ENCODE data around the gene ACSM2A. TPM values are rescaled to one million over a fixed set of nuclear protein-coding genes. Genes with fewer than 3 reads are reported as not detected.
"Not testable (repeated sequence)": the region's sequence is repeated elsewhere in the genome, so short reads cannot be mapped to it uniquely, and the experiment has no call there.

The ACSM2A gene
- total RNA-seq, 2 donors from 2014 or later: not detected

- no peak overlapping the region for H3K27ac ChIP-seq
Observed at GRCh38 chr16:20430948-20431347, 20.4 kb upstream of the ACSM2A start.

DNA sequence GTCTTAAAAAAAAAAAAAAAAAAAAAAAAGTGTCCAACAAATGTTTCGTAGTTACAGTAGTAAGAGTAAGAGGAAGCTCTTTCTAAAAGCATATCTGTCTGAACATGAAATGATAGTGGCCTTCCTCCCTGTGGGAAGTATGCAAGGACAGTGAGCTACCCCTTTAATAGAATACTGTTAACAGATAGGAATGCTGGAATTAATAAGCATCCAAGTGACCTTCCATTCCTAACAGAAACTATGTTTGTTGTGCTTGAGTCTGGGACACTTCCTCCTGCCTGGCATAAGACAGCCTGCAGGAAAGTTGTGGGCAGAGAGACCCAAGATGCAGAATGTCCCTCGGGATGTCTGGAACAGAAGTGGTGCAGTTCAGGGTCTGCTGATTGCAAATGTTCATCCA is 12.4 kb upstream of the ACSM2A start:
- Histone ChIP-seq H3K4me1 (ENCODE audit: control insufficient read depth in 1 of 2, low read depth in 2 of 2) (peaks cover 22 to 30% of the 10 kb centered on the region in 2 donors), H3K27ac (peak overlapping the region; percentile 90 to 92)
- H3K27me3 ChIP-seq (replicated peaks; ENCODE audit: insufficient read depth); DNase-seq (ENCODE audit: low spot score); H3K36me3 ChIP-seq; H3K9me3 ChIP-seq; H3K4me3 ChIP-seq: not testable (repeated sequence)
- ATAC-seq (ENCODE audit: insufficient number of reproducible peaks, low FRiP score, low read depth): peak; percentile 18

More at GRCh38 chr16:20430948-20431347, 20.4 kb upstream of the ACSM2A start:
- Histone ChIP-seq H3K36me3 (no peaks in the 10 kb centered on the region), H3K4me1 (ENCODE audit: control insufficient read depth in 1 of 2, low read depth in 2 of 2) (no peaks in the 10 kb centered on the region), H3K27me3 (replicated peaks; ENCODE audit: insufficient read depth) (no peaks in the 10 kb centered on the region), H3K4me3 (no peak overlapping the region), H3K9me3 (no peaks in the 10 kb centered on the region)
- TF ChIP-seq, protein P1, sequence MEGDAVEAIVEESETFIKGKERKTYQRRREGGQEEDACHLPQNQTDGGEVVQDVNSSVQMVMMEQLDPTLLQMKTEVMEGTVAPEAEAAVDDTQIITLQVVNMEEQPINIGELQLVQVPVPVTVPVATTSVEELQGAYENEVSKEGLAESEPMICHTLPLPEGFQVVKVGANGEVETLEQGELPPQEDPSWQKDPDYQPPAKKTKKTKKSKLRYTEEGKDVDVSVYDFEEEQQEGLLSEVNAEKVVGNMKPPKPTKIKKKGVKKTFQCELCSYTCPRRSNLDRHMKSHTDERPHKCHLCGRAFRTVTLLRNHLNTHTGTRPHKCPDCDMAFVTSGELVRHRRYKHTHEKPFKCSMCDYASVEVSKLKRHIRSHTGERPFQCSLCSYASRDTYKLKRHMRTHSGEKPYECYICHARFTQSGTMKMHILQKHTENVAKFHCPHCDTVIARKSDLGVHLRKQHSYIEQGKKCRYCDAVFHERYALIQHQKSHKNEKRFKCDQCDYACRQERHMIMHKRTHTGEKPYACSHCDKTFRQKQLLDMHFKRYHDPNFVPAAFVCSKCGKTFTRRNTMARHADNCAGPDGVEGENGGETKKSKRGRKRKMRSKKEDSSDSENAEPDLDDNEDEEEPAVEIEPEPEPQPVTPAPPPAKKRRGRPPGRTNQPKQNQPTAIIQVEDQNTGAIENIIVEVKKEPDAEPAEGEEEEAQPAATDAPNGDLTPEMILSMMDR (IDR thresholded peaks at IDR 0.05): no peak
- ATAC-seq (ENCODE audit: insufficient number of reproducible peaks, low FRiP score, low read depth) (no peak), DNase-seq (ENCODE audit: low spot score) (no peak)

- not testable (repeated sequence) for H3K36me3 ChIP-seq; H3K9me3 ChIP-seq; H3K27me3 ChIP-seq (replicated peaks; ENCODE audit: insufficient read depth)
- ATAC-seq (ENCODE audit: insufficient number of reproducible peaks, low FRiP score, low read depth) (peak; percentile 86), DNase-seq (ENCODE audit: low spot score) (peak; percentile 45)
- peak overlapping the region; percentile 86 to 90 for H3K27ac ChIP-seq
- peaks cover 22 to 30% of the 10 kb centered on the region in 2 donors for H3K4me1 ChIP-seq (ENCODE audit: control insufficient read depth in 1 of 2, low read depth in 2 of 2)
- peak overlapping the region; percentile 30 for H3K4me3 ChIP-seq
Observed at GRCh38 chr16:20439820-20440231, 11.5 kb upstream of the ACSM2A start.

DNA sequence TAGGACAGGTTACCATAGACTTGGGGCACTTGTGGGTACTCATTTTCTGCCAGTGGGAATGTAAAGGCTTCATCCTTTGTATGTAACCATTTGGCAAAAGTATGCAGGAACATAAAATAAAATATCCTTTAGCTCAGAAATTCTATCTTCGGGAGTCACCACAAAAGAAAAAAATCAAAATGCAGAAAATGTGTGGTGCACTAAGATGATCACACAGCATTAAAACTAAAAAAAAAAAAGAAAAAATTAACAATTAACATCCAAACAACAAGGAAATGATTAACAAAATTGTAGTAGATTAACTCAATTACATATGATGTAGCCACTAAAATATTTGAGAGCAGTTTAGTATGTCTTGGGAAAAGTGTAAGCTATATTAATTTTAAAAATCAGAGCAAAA is 10.6 kb upstream of the ACSM2A start:
- not testable (repeated sequence) for H3K36me3 ChIP-seq; ATAC-seq (ENCODE audit: insufficient number of reproducible peaks, low FRiP score, low read depth); H3K9me3 ChIP-seq; H3K27me3 ChIP-seq (replicated peaks; ENCODE audit: insufficient read depth); DNase-seq (ENCODE audit: low spot score); H3K4me3 ChIP-seq
- Histone ChIP-seq H3K4me1 (ENCODE audit: control insufficient read depth in 1 of 2, low read depth in 2 of 2) (peaks cover 22 to 30% of the 10 kb centered on the region in 2 donors), H3K27ac (peak overlapping the region; percentile 67 to 86)

- DNase-seq (ENCODE audit: low spot score): no peak
- H3K4me1 ChIP-seq (ENCODE audit: control insufficient read depth in 1 of 2, low read depth in 2 of 2): peaks cover 22 to 30% of the 10 kb centered on the region in 2 donors
- ATAC-seq (ENCODE audit: insufficient number of reproducible peaks, low FRiP score, low read depth): no peak
- H3K36me3 ChIP-seq: no peaks in the 10 kb centered on the region
- no peaks in the 10 kb centered on the region for H3K27me3 ChIP-seq (replicated peaks; ENCODE audit: insufficient read depth)
- no peaks in the 10 kb centered on the region for H3K9me3 ChIP-seq
- TF ChIP-seq, protein P1 (IDR thresholded peaks at IDR 0.05): no peak
- no peak overlapping the region for H3K4me3 ChIP-seq
- peak overlapping the region; percentile 67 to 86 for H3K27ac ChIP-seq
Observed at GRCh38 chr16:20441191-20441590, 10.1 kb upstream of the ACSM2A start.

DNA sequence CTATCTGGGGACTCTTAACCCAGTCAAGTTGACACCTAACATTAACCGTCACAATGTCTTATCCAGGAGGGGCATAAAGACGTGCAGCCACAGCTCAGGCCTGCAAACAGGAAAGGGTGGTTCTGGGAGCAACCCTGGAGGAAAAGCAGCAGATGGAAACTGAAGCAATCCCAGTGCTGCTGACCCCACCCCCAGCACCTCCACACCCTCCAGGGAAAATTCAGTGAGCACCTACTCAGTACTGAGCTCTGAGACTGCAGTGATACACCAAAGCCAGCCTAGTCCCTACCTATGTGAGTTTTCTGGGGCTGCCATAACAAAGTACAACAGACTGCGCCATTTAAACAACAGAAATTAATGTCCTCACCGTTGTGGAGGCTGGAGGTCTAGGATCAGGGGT is 9.5 kb upstream of the ACSM2A start:
- not testable (repeated sequence) for ATAC-seq (ENCODE audit: insufficient number of reproducible peaks, low FRiP score, low read depth); H3K9me3 ChIP-seq; DNase-seq (ENCODE audit: low spot score); H3K27me3 ChIP-seq (replicated peaks; ENCODE audit: insufficient read depth); H3K4me3 ChIP-seq; H3K36me3 ChIP-seq
- Histone ChIP-seq H3K27ac (peak overlapping the region in 1 of 2 donors; percentile 86), H3K4me1 (ENCODE audit: control insufficient read depth in 1 of 2, low read depth in 2 of 2) (peaks cover 22 to 30% of the 10 kb centered on the region in 2 donors)

DNA sequence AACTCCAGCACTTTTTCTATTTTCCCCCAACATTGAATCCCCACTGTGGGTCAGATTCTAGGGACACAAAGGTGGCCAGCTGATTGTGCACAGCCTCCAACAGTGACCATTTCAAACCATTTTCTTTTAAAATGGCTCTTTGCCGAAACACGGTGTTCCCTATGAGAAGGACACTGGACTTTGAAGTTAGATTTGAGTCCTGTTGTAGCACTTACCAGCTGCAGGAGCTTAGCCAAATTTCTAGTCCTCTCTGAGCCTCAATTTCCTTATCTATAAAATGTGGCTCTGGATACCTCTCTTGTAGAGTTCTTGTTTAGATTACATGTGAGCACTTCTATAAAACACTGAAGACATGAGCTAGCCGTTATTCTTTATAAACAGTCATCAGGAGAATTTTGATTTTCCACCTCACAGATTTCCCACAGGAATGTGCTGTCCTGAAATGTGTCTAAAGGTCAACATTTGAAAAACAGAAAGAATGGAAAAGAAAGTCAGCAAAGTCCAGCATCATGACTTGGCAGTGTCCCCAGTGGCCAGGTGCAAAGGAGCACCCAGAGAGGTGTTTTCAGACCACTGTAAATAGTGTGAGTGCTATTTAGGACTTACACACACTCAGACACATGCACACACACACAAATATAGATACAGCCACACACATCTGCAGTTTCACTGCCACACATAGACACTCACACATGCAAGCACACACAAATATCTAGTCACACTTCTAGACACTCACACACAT is 4.5 kb upstream of the ACSM2A start:
- H3K36me3 ChIP-seq; H3K9me3 ChIP-seq; ATAC-seq (ENCODE audit: insufficient number of reproducible peaks, low FRiP score, low read depth); H3K4me1 ChIP-seq (ENCODE audit: control insufficient read depth in 1 of 2, low read depth in 2 of 2); DNase-seq (ENCODE audit: low spot score); H3K27ac ChIP-seq; H3K27me3 ChIP-seq (replicated peaks; ENCODE audit: insufficient read depth); H3K4me3 ChIP-seq: not testable (repeated sequence)

GRCh38 chr16:20453633-20454032 is 2.3 kb downstream of the ACSM2A start:
- not testable (repeated sequence) for H3K36me3 ChIP-seq; H3K4me1 ChIP-seq (ENCODE audit: control insufficient read depth in 1 of 2, low read depth in 2 of 2); DNase-seq (ENCODE audit: low spot score); H3K4me3 ChIP-seq; H3K27ac ChIP-seq; ATAC-seq (ENCODE audit: insufficient number of reproducible peaks, low FRiP score, low read depth); H3K9me3 ChIP-seq; H3K27me3 ChIP-seq (replicated peaks; ENCODE audit: insufficient read depth)

GRCh38 chr16:20459227-20459626 is 7.9 kb downstream of the ACSM2A start:
- not testable (repeated sequence) for H3K9me3 ChIP-seq; H3K36me3 ChIP-seq; H3K27me3 ChIP-seq (replicated peaks; ENCODE audit: insufficient read depth); H3K4me1 ChIP-seq (ENCODE audit: control insufficient read depth in 1 of 2, low read depth in 2 of 2); H3K4me3 ChIP-seq; H3K27ac ChIP-seq; DNase-seq (ENCODE audit: low spot score); ATAC-seq (ENCODE audit: insufficient number of reproducible peaks, low FRiP score, low read depth)

- H3K4me1 ChIP-seq (ENCODE audit: control insufficient read depth in 1 of 2, low read depth in 2 of 2); H3K9me3 ChIP-seq; H3K36me3 ChIP-seq; ATAC-seq (ENCODE audit: insufficient number of reproducible peaks, low FRiP score, low read depth); H3K4me3 ChIP-seq; DNase-seq (ENCODE audit: low spot score); H3K27me3 ChIP-seq (replicated peaks; ENCODE audit: insufficient read depth); H3K27ac ChIP-seq: not testable (repeated sequence)
Observed at GRCh38 chr16:20460313-20460712, 9.0 kb downstream of the ACSM2A start.

DNA sequence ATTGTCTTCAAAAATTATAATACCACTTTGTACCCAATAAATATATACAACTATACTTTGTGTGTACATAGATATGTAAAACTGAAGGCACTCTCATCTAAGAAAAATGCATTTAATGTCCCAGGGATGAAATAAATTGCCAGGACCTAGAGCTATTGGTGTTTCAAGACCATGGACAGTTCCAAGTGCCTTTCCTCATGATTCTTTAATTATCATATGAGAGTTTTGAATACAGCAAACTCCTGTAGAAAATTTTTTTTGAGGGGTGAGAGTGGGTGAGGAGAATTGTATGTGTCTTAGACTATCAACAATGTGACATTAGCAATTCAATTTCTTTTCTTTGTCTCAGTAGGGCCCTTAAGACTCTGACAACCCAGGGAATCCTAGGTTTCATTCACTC is 17.6 kb downstream of the ACSM2A start:
- H3K27ac ChIP-seq; DNase-seq (ENCODE audit: low spot score); H3K4me3 ChIP-seq; H3K27me3 ChIP-seq (replicated peaks; ENCODE audit: insufficient read depth); H3K9me3 ChIP-seq; ATAC-seq (ENCODE audit: insufficient number of reproducible peaks, low FRiP score, low read depth); H3K4me1 ChIP-seq (ENCODE audit: control insufficient read depth in 1 of 2, low read depth in 2 of 2); H3K36me3 ChIP-seq: not testable (repeated sequence)
